OCI-LY3 (cell line): ENCODE measurements around the gene KCNIP4.

Experiments
- CTCF ChIP-seq: fragments of 200-600, 300-600 bp; sonication (generic); IDR thresholded peaks from 2 replicates; pipeline ENCODE4 v1.5.1; 2014; ENCODE audit warnings: antibody characterized with exemption, low read length, low read depth
- EZH2phosphoT487 ChIP-seq: fragments of 200-600 bp; shearing (Covaris generic); IDR thresholded peaks from 2 replicates; pipeline ENCODE4 v1.6.1; 2018; ENCODE audit warnings: antibody characterized with exemption, mixed run types, low read depth

- TF ChIP-seq CTCF (no peak), EZH2phosphoT487 (no peak)
These were observed 403.6 kb downstream of the KCNIP4 start for GRCh38 chr4:21544955-21545354.
